ENCODE results near the gene GNAQ.

Gene GNAQ

GRCh38 chr9:77831781-77832180 lies 199.8 kb downstream of the GNAQ start:
- Histone ChIP-seq H3K4me3 (ENCODE audit: low read length) (no peak overlapping the region), H3K36me3 (ENCODE audit: control insufficient read depth, low read length) (no peaks in the 10 kb centered on the region), H3K79me2 (ENCODE audit: control insufficient read depth, low read length) (no peaks in the 10 kb centered on the region), H3K9me2 (replicated peaks; ENCODE audit: control insufficient read depth, low read length) (no peaks in the 10 kb centered on the region), H3K27ac (ENCODE audit: low read depth, low read length) (no peak overlapping the region), H3K4me1 (ENCODE audit: control insufficient read depth, low read length) (peaks cover 9% of the 10 kb centered on the region), H3K4me2 (ENCODE audit: low read length) (no peak overlapping the region), H3K9me3 (ENCODE audit: control insufficient read depth, insufficient read depth, low read length) (no peaks in the 10 kb centered on the region), H4K20me1 (ENCODE audit: control insufficient read depth, insufficient read depth, low read depth, low read length) (no peaks in the 10 kb centered on the region), H3K27me3 (ENCODE audit: control insufficient read depth, low read length) (no peaks in the 10 kb centered on the region), H3F3A (ENCODE audit: control insufficient read depth, insufficient read depth) (no peaks in the 10 kb centered on the region)
- TF ChIP-seq CTCF (IDR thresholded peaks at IDR 0.05; ENCODE audit: low read depth, low read length, poor library complexity, severe bottlenecking) (no peak), EZH2phosphoT487 (IDR thresholded peaks at IDR 0.05; ENCODE audit: borderline replicate concordance, low read length) (no peak)

- Histone ChIP-seq H3K4me1 (ENCODE audit: control insufficient read depth, low read length) (peaks cover 9% of the 10 kb centered on the region), H3K79me2 (ENCODE audit: control insufficient read depth, low read length) (no peaks in the 10 kb centered on the region), H3K27me3 (ENCODE audit: control insufficient read depth, low read length) (no peaks in the 10 kb centered on the region), H3K4me3 (ENCODE audit: low read length) (no peak overlapping the region), H3K4me2 (ENCODE audit: low read length) (no peak overlapping the region), H3K36me3 (ENCODE audit: control insufficient read depth, low read length) (no peaks in the 10 kb centered on the region), H3K27ac (ENCODE audit: low read depth, low read length) (no peak overlapping the region), H3F3A (ENCODE audit: control insufficient read depth, insufficient read depth) (no peaks in the 10 kb centered on the region), H4K20me1 (ENCODE audit: control insufficient read depth, insufficient read depth, low read depth, low read length) (no peaks in the 10 kb centered on the region), H3K9me2 (replicated peaks; ENCODE audit: control insufficient read depth, low read length) (no peaks in the 10 kb centered on the region), H3K9me3 (ENCODE audit: control insufficient read depth, insufficient read depth, low read length) (no peaks in the 10 kb centered on the region)
- TF ChIP-seq EZH2phosphoT487 (IDR thresholded peaks at IDR 0.05; ENCODE audit: borderline replicate concordance, low read length) (no peak), CTCF (IDR thresholded peaks at IDR 0.05; ENCODE audit: low read depth, low read length, poor library complexity, severe bottlenecking) (no peak)
Measured at GRCh38 chr9:77830618-77831285, 200.9 kb downstream of the GNAQ start.

DNA sequence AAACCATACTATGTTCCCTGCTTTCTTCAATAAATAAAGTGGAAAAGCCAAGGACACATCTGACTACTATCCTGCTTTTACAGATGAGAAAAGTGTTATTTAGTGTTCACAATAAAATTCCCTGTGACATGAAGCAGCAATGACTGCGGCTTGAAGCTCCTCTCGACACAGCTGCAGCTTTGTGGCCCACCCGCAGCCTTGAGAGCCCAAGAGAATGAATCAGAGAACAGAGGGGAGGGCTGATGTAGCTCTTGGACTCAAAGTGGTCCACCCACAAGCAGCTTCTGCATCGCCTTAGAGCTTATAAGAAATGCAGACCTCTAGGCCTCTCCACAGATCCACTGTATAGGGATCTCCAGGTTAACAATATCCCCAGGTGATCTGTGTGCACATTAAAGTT lies 202.2 kb downstream of the GNAQ start:
- Histone ChIP-seq H3K9me2 (replicated peaks; ENCODE audit: control insufficient read depth, low read length) (no peaks in the 10 kb centered on the region), H3K27ac (ENCODE audit: low read depth, low read length) (no peak overlapping the region), H3K36me3 (ENCODE audit: control insufficient read depth, low read length) (no peaks in the 10 kb centered on the region), H3K9me3 (ENCODE audit: control insufficient read depth, insufficient read depth, low read length) (no peaks in the 10 kb centered on the region), H3F3A (ENCODE audit: control insufficient read depth, insufficient read depth) (no peaks in the 10 kb centered on the region), H3K79me2 (ENCODE audit: control insufficient read depth, low read length) (no peaks in the 10 kb centered on the region), H3K4me2 (ENCODE audit: low read length) (no peak overlapping the region), H4K20me1 (ENCODE audit: control insufficient read depth, insufficient read depth, low read depth, low read length) (no peaks in the 10 kb centered on the region), H3K4me3 (ENCODE audit: low read length) (no peak overlapping the region), H3K27me3 (ENCODE audit: control insufficient read depth, low read length) (no peaks in the 10 kb centered on the region), H3K4me1 (ENCODE audit: control insufficient read depth, low read length) (peaks cover 9% of the 10 kb centered on the region)
- TF ChIP-seq EZH2phosphoT487 (IDR thresholded peaks at IDR 0.05; ENCODE audit: borderline replicate concordance, low read length) = no peak
- no peak for TF ChIP-seq CTCF (IDR thresholded peaks at IDR 0.05; ENCODE audit: low read depth, low read length, poor library complexity, severe bottlenecking)

Data from DOHH2 (cell line).